Measurements from ENCODE around the gene WNT9B.
"Not testable (repeated sequence)": the region's sequence is repeated elsewhere in the genome, so short reads cannot be mapped to it uniquely, and the experiment has no call there.

Gene WNT9B

GRCh38 chr17:46916623-46917022, 65.2 kb downstream of the WNT9B start:
- no peaks in the 10 kb centered on the region for H3K27me3 ChIP-seq (ENCODE audit: insufficient read depth, poor library complexity, severe bottlenecking)
- no peak overlapping the region for H3K4me3 ChIP-seq (replicated peaks; ENCODE audit: insufficient read depth, low read length)
- no peak overlapping the region for H3K27ac ChIP-seq (replicated peaks)
- no peak for TF ChIP-seq GABPA (IDR thresholded peaks at IDR 0.05; ENCODE audit: low read depth)
- TF ChIP-seq CTCF (IDR thresholded peaks at IDR 0.05; ENCODE audit: insufficient read depth, low read length), result no peak
- TF ChIP-seq REST (IDR thresholded peaks at IDR 0.05; ENCODE audit: insufficient replicate concordance, low read depth), result no peak
- TF ChIP-seq POLR2AphosphoS5 (IDR thresholded peaks at IDR 0.05; ENCODE audit: low read depth), result no peak
- no peak for TF ChIP-seq SPI1 (IDR thresholded peaks at IDR 0.05; ENCODE audit: borderline replicate concordance, low read depth)
- DNase-seq (ENCODE audit: low read depth in 1 of 2, low spot score in 1 of 2), result no peak

GRCh38 chr17:46917041-46917440, 65.7 kb downstream of the WNT9B start:
- Histone ChIP-seq H3K27me3 (ENCODE audit: insufficient read depth, poor library complexity, severe bottlenecking) (no peaks in the 10 kb centered on the region), H3K4me3 (replicated peaks; ENCODE audit: insufficient read depth, low read length) (no peak overlapping the region), H3K27ac (replicated peaks) (no peak overlapping the region)
- TF ChIP-seq GABPA (IDR thresholded peaks at IDR 0.05; ENCODE audit: low read depth) (no peak), CTCF (IDR thresholded peaks at IDR 0.05; ENCODE audit: insufficient read depth, low read length) (no peak), SPI1 (IDR thresholded peaks at IDR 0.05; ENCODE audit: borderline replicate concordance, low read depth) (no peak), POLR2AphosphoS5 (IDR thresholded peaks at IDR 0.05; ENCODE audit: low read depth) (no peak), REST (IDR thresholded peaks at IDR 0.05; ENCODE audit: insufficient replicate concordance, low read depth) (no peak)
- no peak for DNase-seq (ENCODE audit: low read depth in 1 of 2, low spot score in 1 of 2)

- Histone ChIP-seq H3K4me3 (replicated peaks; ENCODE audit: insufficient read depth, low read length) (no peak overlapping the region), H3K27ac (replicated peaks) (no peak overlapping the region), H3K27me3 (ENCODE audit: insufficient read depth, poor library complexity, severe bottlenecking) (no peaks in the 10 kb centered on the region)
- no peak for DNase-seq (ENCODE audit: low read depth in 1 of 2, low spot score in 1 of 2)
- no peak for TF ChIP-seq GABPA (IDR thresholded peaks at IDR 0.05; ENCODE audit: low read depth)
- no peak for TF ChIP-seq CTCF (IDR thresholded peaks at IDR 0.05; ENCODE audit: insufficient read depth, low read length)
- TF ChIP-seq REST (IDR thresholded peaks at IDR 0.05; ENCODE audit: insufficient replicate concordance, low read depth), result no peak
- no peak for TF ChIP-seq SPI1 (IDR thresholded peaks at IDR 0.05; ENCODE audit: borderline replicate concordance, low read depth)
- TF ChIP-seq POLR2AphosphoS5 (IDR thresholded peaks at IDR 0.05; ENCODE audit: low read depth), result no peak
Measured at GRCh38 chr17:46917516-46917915, 66.1 kb downstream of the WNT9B start.

- H3K27me3 ChIP-seq (ENCODE audit: insufficient read depth, poor library complexity, severe bottlenecking); H3K27ac ChIP-seq (replicated peaks); DNase-seq (ENCODE audit: low read depth in 1 of 2, low spot score in 1 of 2): not testable (repeated sequence)
- 0 out of 2 replicates have a peak overlapping the region, but pooled peaks have one; percentile 76 for H3K4me3 ChIP-seq (replicated peaks; ENCODE audit: insufficient read depth, low read length)
Measured at GRCh38 chr17:46921962-46922361, 70.6 kb downstream of the WNT9B start.

Measured in HL-60 (cell line).